HG02588 (cell line): ENCODE measurements around the gene NCKIPSD.

Experiments used
- ATAC-seq: cut with Tn5 transposase; IDR thresholded peaks from one replicate; pipeline ENCODE4 v1.9.1; 2021; ENCODE audit warnings: mild to moderate bottlenecking, moderate library complexity; ENCODE audit not compliant: unreplicated experiment

Gene NCKIPSD

DNA sequence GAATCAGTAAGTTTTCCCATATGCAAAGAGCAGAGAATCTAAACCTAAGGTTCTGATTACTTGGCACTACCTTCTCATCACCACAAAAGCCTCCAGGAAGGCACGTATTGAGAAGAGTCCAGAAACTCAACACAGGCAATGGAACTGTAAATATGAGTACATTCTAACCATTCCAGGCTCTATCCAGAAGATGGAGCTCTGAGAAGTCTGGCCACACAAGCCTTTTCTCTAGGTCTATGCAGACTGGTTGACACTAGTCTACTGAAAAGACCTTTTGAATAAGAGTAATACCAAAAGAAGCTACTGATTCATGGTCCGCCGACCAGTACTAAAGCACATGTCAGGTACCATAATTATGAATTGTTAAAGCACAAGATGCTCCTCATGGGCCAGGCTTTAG lies 12.2 kb upstream of the NCKIPSD start:
- no peak for ATAC-seq

DNA sequence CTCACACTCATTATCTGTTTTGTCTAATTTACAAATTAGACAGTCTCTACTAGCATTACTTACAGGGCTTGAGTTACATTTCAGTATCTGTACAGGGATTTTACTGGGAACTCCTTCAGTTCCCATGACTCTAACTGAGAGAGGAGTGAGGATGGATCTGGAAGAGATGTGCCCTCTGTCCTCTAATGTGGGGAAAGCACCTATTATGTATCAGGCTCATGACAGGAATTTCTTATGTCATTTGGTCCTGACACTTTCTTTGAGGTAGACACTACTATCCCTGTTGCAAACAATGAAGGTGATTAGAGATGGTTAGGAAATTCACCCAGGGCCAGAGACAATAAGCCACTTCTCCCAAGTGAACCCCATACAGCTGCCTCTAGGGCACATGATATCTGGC lies 10.9 kb upstream of the NCKIPSD start:
- ATAC-seq, result no peak

DNA sequence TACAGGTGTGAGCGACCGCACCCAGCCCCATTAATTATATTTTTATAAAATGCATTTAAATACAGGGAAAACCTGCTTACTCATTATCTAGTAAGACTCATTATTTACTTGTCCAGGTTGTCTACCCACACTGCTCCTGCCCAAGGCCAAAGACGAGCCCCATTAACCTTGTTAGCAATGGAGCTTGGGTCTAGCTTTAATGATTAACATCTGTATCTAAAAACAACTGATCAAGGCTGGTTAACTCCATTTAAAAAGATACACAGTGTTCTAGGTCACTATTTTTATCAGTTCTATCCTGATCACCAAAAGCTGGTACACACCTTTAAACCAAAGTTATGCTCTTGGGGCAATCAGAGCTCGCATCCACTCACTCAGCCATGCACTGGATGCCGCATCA lies 10.4 kb upstream of the NCKIPSD start:
- no peak for ATAC-seq

DNA sequence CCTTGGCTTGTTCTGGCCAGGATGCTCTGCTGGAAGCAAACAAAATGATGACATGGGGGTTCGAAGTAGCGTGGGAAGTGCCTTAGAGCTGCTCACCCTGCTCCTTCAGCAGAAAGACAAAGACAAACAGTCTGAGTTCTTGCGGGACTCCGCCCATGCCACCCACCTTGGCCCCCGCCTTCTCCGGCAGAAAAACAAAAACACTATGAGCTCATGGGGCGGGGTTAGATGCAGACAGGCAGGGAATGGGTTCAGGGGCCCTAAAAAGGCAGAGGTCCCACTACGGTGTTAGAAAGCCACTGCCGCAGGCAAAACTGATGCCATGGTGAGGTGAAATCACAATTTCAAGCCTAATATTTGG lies 9.7 kb upstream of the NCKIPSD start:
- ATAC-seq, result no peak

DNA sequence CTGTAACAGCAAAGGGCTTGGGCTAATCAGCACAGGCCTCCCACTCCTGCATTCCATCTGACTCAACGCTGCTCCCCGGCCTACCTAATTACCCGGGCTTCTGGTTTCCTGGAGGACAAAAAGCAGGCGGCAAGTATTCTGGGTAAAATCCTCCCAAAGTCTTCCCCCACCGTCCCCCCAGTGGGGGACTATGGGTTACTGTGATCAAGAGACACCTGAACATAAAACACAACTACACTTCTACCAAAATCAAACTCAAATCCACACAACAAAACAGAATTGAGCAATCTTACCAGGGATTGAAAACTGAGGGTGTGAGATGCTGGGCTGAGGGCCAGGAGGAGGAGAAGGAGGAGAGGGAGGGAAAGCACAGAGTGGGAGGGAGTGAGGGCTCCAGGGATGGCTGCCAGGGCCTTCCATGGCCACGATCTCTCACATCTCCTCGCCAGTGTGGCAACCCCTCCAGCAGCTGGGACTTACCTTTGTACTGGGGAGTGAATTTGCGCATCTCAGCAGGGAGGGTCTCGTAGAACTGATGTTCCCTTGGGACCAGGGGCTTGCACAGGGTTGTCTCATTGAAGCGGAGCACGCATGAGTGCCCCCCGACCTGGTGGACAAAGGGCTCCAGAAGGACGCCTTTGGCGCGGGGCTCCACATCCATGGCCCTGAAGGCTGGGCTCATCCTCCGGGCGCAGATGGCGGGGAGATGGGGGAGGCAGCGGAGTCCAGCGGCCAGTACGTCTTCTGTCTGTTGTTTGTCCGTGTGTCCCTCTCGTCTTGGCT lies 9.1 kb upstream of the NCKIPSD start:
- no peak for ATAC-seq

DNA sequence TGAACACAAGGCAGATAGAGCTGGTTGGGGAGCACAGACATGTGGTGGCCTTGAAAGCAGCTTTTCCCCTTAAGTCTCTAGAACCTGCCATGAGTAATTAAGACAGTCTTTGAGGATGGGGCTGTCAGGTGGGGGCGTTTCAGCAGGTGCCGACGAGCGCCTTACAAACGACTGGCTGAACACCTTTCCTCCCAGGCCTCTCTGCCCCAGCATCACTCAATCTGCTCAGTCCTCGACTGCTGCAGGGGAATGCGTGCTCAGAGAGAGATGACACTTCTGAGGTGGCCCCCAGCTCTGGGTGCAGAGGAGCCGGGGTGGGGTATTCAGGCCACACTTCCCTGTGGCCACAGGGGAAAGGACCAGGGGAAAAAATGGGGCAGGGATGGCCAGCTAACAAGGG lies 8.1 kb upstream of the NCKIPSD start:
- no peak for ATAC-seq

DNA sequence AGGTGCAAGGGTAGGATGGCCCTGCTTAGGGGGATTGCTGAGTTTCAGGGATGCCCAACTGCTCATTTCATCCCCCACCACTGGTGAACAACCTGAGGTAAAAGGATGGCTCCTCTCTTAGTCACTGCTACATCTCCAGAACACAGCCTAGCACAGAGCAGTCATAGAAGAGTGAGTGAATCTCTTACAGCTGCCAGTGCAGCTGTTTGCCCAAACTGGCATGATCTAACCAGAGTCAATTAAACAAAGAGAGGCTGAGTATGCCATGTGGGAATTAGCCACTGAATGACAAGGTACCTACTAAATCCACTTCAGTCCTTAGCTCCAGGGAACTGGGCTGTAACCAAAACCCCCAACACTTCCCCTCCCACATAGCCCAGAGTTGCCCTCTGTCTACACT lies 6.8 kb upstream of the NCKIPSD start:
- no peak for ATAC-seq

DNA sequence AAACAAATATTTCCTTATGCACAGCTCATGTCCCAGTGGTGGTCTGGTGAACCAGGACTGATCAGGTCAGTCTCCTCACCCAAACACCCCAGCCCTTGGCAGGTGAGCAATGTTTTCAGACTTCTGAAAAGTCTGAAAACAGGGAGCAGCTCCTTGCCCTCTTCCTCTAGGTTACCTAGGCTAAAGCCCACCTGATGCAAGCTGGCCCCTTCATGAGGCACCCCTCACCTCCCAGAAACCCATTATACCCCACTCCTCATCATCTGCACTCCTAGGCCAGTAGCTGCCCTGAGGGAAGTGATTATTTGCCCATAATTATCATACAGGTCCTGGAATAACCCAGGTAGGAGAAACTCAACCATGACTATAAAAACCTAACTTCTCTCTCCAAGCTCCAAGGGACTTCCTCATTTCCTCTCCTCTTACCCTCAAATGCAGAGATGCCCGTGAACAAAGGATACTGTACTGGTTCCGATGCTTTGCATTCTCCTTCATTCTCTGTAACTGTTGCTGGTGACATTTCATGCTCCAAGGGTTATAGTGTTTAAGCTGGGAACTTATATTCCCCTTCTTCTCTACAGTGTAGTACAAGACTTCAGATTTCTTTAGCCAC lies 5.2 kb upstream of the NCKIPSD start:
- no peak for ATAC-seq

DNA sequence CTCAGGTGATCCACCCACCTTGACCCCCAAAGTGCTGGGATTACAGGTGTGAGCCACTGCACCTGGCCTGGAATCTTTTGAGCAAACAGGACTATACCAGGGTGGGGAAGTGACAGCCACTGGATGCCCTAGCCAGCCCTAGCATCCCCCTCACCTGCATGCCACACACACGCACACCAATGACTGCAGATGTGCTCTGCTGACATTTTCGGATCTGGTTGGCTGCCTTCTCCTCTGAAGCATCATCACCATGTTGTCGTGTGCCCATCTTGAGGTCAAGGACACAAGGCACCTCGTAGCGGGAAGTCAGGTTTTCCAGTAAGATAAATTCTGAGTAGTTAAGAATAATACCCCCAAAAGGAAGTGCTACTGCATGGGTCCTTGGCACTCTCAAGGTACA lies 3.7 kb upstream of the NCKIPSD start:
- ATAC-seq, result no peak

DNA sequence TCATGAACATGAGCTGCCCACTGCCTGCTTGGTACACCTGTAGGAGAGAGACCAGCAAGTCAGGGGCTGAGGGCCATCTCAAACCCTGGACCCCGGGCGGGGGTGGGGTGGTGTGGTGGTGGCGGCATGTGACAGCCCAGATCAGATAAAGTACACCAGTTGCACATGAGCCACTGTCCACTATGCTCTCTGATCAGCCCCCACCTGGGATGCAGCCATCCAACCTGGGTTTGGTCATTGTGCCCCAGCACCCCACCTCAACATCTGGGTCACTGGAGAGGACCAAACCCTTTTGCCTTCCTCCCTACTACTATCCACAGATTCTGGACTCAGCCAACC lies 3.0 kb upstream of the NCKIPSD start:
- ATAC-seq, result no peak

DNA sequence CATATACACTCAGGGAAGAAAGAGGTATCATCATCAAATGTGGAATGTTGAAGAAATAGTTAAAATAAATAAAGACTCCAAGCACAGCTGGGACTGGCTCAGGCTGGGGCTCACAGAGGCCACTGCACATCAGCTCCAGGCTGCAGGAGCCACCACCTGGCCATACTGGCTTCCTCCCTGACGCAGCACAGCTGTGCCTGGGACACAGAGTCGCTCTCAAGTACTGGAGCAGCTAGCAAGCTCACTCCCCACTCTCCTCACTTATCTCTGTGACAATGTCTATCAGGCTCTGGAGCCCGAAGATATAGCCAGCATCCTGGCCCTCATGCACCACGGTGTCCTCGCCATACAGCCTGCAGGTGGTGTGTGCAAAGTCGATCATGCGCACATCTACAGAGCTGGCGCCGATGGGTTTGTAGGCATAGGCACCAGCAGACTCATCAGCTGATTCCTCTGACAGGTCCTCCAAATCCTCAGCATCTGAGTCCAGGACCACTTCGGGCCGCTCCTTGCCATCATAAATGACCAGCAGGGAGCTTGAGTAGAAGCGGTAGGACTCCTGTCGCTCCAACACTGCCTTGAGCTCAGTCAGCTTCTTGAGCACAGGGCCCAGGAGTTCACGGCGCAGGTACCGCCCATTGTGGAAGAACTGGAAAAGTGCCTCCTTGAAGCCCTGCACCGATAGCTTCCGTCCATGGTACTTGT lies 2.5 kb upstream of the NCKIPSD start:
- ATAC-seq, result no peak

DNA sequence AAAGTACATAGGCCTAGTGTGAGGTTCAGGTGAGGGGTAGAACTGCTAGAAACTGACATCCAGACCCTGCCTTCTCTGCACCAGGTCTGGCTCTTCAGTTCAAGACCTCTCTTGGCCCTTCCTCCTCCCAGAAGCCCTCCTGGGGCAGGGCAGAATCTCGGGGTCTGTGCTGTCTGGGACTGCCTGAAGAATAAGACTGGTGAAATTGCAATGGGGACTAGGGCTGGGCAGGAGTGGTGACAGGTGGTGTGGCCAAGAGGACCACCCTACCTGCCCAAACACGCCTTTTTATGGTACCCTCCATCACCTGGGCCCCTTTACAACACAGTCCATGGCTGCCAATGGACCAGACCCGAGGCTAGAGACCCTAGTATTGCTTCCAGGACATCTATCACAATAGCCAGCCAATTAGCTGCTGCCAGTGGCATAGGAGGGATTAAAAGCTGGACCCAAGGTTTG lies 1.5 kb upstream of the NCKIPSD start:
- no peak for ATAC-seq

DNA sequence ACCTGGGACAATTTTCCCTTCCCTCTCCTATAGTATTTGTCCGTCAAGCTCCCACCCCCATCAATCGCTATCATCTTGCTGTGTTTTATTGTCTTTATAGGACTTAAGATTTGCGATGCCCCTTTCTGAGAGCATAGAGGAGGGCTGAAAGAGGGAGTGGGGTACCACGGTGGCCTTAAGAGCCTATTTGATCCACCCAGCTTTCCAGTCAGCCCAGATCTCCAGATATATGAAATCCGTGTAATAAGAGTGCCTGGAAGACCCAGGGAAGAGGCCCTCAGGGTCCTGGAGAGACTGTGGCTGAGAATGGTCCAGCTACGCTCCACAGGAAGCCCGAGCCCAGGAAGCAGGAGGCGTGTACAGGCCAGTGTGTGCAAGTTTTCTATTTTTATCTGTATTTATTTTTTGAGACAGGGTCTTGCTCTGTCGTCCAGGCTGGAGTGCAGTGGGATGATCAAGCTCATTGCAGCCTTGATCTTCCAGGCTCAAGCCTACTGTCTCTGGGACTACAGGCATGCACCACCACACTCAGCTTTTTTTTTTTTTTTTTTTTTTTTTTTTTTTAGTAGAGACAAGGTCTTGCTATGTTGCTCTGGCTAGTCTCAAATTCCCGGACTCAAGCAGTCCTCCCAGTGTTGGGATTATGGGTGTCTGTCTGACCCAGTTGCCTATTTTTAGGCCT lies 964 bp upstream of the NCKIPSD start:
- ATAC-seq, result no peak

DNA sequence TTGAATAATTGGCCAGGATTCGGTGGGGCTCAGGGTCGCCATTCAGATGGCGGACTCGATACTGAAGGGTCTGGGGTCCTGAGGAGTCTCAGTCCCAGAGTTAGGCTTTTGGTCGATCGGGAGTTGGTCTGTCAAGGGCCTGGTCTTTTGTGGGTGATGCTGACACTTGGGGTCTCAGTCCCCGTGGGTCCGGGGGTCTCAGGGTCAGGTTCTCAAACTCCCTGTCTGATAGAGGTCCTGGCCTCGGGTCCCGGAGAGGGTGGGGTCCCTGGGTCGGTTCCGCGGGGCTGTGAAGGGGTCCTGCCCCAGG lies 467 bp downstream of the NCKIPSD start:
- ATAC-seq, result no peak

DNA sequence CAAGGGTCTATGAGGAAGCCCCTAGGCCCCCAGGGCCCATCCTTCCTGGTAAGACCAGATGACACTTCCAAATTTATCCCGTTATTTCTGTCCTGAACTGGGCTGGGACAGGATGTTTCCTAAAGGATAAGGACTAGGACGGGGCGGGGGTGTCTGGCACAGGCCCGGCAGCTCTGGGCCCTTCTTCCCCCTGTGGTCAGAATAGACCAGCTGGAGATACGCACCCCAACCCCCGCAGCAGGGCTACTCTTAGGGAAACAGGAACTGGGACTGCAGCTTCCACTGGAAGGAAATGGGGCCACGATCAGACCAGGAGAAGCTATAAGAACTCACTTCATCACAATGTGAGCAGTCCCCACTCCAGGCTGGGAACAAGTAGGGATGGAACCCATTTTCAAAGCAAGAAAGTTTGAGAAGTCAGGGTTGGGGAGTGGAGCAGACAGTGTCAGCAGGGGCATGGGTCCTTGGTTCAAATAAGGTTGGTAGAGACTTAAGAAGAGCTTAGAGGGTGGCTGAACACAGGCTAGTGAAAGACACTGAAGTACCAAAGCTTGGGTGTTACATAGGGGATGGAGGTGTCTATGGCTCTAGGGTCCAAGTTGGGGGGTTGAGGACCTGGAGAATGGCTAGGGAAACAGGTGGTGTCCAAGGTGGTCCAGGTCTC lies 1.1 kb downstream of the NCKIPSD start:
- no peak for ATAC-seq

DNA sequence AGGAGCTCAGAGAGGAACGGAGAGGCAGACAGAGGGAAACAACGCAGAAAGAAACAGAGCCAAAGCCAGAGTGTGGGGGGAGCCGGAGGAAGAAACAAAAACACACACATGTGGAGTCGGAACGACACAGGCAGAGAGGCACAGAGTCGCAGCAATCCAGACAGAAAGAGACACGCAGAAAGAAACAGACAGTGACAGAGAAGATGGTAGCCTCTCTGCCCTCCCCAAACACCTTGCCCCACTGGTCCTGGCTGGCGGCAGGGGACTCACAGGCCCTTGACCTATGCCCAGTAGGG lies 1.7 kb downstream of the NCKIPSD start:
- no peak for ATAC-seq

DNA sequence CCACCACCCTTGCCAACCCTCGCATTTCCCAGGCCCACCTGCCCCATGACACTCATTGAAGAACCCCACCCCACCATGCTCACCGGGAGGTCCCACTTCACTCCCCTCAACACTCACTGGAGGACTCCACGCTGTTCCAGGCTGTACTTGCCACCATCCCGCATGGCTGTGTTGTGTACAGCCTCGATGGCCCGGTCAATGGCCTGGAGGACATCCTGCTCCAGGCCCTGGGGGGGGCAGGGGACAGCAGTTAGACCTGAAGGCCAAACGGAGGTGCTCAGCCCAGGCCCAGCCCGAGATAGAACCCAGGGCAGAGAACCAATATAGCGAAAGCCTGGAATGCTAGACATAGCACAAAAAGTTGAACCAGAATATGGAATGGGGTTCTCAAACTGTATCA lies 2.9 kb downstream of the NCKIPSD start:
- no peak for ATAC-seq

DNA sequence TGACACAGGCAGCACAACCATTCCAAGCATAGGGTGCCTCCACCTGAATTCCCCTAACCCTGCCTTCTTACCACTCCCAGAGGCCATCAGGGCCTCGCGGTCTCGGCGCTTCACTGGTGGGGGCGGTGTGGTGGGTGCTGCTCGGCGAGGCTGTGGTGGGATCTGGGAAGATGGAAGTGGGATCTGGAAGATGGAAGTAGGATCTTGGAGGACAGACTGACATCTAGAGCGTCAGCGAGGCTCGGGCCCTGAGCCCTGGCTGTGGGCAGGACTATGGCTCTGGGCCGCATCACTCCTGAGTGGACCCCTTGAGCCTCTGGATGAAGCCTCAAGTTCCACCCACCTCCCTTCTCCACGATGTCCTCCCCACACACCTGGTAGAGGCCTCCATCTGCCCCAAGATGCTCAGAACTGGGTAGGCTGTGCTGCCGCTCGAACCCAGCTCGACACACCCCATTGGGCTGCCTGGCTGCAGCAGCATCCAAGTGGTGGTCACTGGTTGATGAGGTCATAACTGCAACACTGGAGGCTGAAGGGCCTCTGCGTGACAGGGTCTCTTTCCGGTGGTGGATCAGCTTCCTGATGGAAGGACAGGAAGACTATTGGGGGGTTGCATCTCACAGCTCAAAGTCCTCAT lies 3.6 kb downstream of the NCKIPSD start:
- no peak for ATAC-seq

DNA sequence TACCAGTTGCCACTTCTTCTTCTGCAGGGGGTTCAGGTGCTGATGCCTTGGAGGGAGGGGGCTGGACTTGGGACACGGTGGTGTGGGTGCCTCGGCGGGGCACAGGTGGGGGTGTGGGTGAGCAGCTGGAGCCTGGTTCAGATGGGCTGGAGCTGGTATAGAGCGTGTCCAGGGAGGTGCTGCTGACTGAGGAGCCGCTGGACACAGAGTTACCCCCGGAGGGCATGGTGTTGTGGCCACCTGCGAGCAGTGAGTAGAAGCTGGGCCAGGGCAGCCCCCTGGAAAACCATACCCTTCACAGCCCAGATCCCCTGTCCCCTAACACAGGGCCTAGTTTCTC lies 4.2 kb downstream of the NCKIPSD start:
- ATAC-seq, result no peak

DNA sequence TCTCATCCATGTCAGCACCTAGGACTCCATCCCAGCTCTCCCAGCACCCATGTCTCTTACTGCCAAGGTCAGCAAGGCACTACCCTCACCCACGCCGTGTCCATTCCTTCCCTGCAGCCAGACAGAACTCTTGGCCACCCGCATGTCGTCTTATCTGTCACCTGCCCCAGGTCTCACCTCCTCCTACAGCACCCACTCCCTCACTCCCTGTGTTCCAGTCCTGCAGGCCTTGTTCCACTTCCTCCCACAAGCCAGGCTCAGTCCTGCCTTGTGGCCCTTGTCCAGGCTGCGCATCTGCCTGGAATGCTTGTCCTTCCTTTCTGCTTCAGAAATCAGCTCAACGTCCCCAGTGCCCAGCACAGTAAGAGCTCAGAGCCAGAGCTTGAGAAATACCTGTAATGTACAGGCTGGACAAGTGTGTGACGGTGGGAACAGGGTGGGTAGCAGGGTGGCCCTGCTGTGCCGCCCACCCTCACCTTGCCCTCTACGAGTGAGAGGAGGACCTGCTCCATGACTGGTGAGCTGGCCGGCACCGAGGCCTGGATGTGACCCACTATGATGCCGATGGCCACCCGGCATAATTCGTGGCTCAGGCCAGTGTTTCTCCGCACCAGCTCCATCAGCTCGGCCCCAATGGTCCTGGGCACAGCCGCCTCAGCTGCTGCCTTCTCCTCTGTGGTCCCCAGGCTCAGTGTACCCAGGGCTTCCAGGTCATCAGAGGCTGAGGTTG lies 4.7 kb downstream of the NCKIPSD start:
- ATAC-seq, result no peak
